IMR-90 (cell line): Measurements from ENCODE around the gene KIF1C. TPM values are rescaled to one million over a fixed set of nuclear protein-coding genes. Genes with fewer than 3 reads are reported as not detected.

ENCODE experiments used
- ATAC-seq: fragments of 200-7000 bp; cut with Tn5 transposase; 2 replicates; pipeline ENCODE4 v1.9.1; 2020; ENCODE audit warnings: low read depth, mild to moderate bottlenecking, moderate library complexity
- BruUV-seq: library from RNA; stranded (reverse); fragments of 400-500 nt; replicated peaks from 2 replicates; lab custom pipeline; 2021; lab: Mats Ljungman, UMichigan
- CTCF ChIA-PET: fragments of 300-600 bp; formaldehyde crosslinking; extraction: SDS; loops from one replicate; lab custom pipeline; 2021; ENCODE audit warnings: antibody characterized with exemption; lab: Yijun Ruan, JAX
- POLR2A ChIA-PET: fragments of 300-600 bp; sonication (Branson Sonifier 250); formaldehyde crosslinking; loops from one replicate; lab custom pipeline; 2022; ENCODE audit warnings: antibody characterized with exemption; ENCODE audit not compliant: unreplicated experiment; lab: Charles Lee
- DNase-seq: peaks from one replicate; pipeline ENCODE4 v3.0.0; 2013
- H2AFZ ChIP-seq: replicated peaks from 2 replicates; pipeline ENCODE3; 2013; ENCODE audit warnings: low read length, mild to moderate bottlenecking; ENCODE audit not compliant: poor library complexity
- H2AK5ac ChIP-seq: 2 replicates; pipeline ENCODE4 v1.6.1; 2013; ENCODE audit warnings: low read depth, low read length, inconsistent platforms
- H2AK9ac ChIP-seq: replicated peaks from 2 replicates; pipeline ENCODE3; 2013; ENCODE audit warnings: mild to moderate bottlenecking, low read depth, low read length, moderate library complexity; ENCODE audit not compliant: poor library complexity
- H2BK120ac ChIP-seq: 2 replicates; pipeline ENCODE4 v1.6.1; 2013; ENCODE audit warnings: low read depth, low read length, inconsistent platforms
- H2BK15ac ChIP-seq: 3 replicates; pipeline ENCODE4 v1.6.1; 2013; ENCODE audit warnings: low read depth, low read length, inconsistent platforms
- H2BK20ac ChIP-seq: 2 replicates; pipeline ENCODE4 v1.6.1; 2013; ENCODE audit warnings: low read depth, mild to moderate bottlenecking, inconsistent platforms, low read length, moderate library complexity
- H2BK5ac ChIP-seq: 2 replicates; pipeline ENCODE4 v1.6.1; 2013; ENCODE audit warnings: mild to moderate bottlenecking, low read depth, low read length, inconsistent platforms; ENCODE audit not compliant: poor library complexity, severe bottlenecking
- H3K14ac ChIP-seq: replicated peaks from 2 replicates; pipeline ENCODE4 v1.6.1; 2013; ENCODE audit warnings: low read depth, low read length, inconsistent platforms
- H3K18ac ChIP-seq: 2 replicates; pipeline ENCODE4 v1.6.1; 2013; ENCODE audit warnings: low read depth, low read length, control low read depth
- H3K23ac ChIP-seq: 2 replicates; pipeline ENCODE4 v1.6.1; 2013; ENCODE audit warnings: low read depth, low read length, inconsistent platforms
- H3K27ac ChIP-seq: 2 replicates; pipeline ENCODE4 v1.5.1; 2013; ENCODE audit warnings: mild to moderate bottlenecking, control low read depth, low read length; ENCODE audit not compliant: insufficient read depth
- H3K27me3 ChIP-seq: 2 replicates; pipeline ENCODE4 v1.6.1; 2013; ENCODE audit warnings: low read length; ENCODE audit not compliant: control insufficient read depth, insufficient read depth
- H3K36me3 ChIP-seq: 2 replicates; pipeline ENCODE4 v1.6.1; 2013; ENCODE audit warnings: low read length, mixed read lengths; ENCODE audit not compliant: control insufficient read depth, insufficient read depth
- H3K4ac ChIP-seq: 2 replicates; pipeline ENCODE4 v1.6.1; 2013; ENCODE audit warnings: low read depth, low read length, inconsistent platforms
- H3K4me1 ChIP-seq: 2 replicates; pipeline ENCODE4 v1.6.1; 2013; ENCODE audit warnings: low read length, mixed read lengths; ENCODE audit not compliant: control insufficient read depth, insufficient read depth
- H3K4me2 ChIP-seq: 2 replicates; pipeline ENCODE4 v1.6.1; 2013; ENCODE audit warnings: low read depth, mild to moderate bottlenecking, control low read depth, low read length, moderate library complexity
- H3K4me3 ChIP-seq: 2 replicates; pipeline ENCODE4 v1.5.1; 2013; ENCODE audit warnings: low read depth, mild to moderate bottlenecking, control low read depth, low read length, moderate library complexity; ENCODE audit not compliant: insufficient read depth
- H3K56ac ChIP-seq: 2 replicates; pipeline ENCODE4 v1.6.1; 2013; ENCODE audit warnings: low read length, inconsistent platforms; ENCODE audit not compliant: insufficient read depth; ENCODE audit errors: extremely low read depth
- H3K79me1 ChIP-seq, 2 experiments: 2 replicates each; pipeline ENCODE4 v1.6.1; 2013; ENCODE audit warnings: low read length in 2 of 2, inconsistent platforms in 1 of 2, low read depth in 1 of 2
- H3K9ac ChIP-seq: 2 replicates; pipeline ENCODE4 v1.6.1; 2013; ENCODE audit warnings: low read depth, low read length, control low read depth
- H3K9me1 ChIP-seq: 2 replicates; pipeline ENCODE4 v1.6.1; 2013; ENCODE audit warnings: low read length, inconsistent platforms; ENCODE audit not compliant: insufficient read depth
- H3K9me3 ChIP-seq: 2 replicates; pipeline ENCODE4 v1.6.1; 2013; ENCODE audit warnings: low read length; ENCODE audit not compliant: control insufficient read depth, insufficient read depth
- H4K20me1 ChIP-seq: 2 replicates; pipeline ENCODE4 v1.6.1; 2013; ENCODE audit warnings: low read length, inconsistent platforms; ENCODE audit not compliant: insufficient read depth
- H4K5ac ChIP-seq: 2 replicates; pipeline ENCODE4 v1.6.1; 2013; ENCODE audit warnings: mild to moderate bottlenecking, low read depth, low read length, control low read depth
- H4K8ac ChIP-seq, 2 experiments: 2 replicates each; pipeline ENCODE4 v1.6.1; 2013; ENCODE audit warnings: low read depth in 2 of 2, low read length in 2 of 2, control low read depth in 1 of 2, inconsistent platforms in 1 of 2
- H4K91ac ChIP-seq: 2 replicates; pipeline ENCODE4 v1.6.1; 2013; ENCODE audit warnings: low read depth, low read length, inconsistent platforms; ENCODE audit not compliant: insufficient read depth
- BHLHE40 ChIP-seq: fragments of 150-350 bp; IDR thresholded peaks from 2 replicates; pipeline ENCODE4 v1.6.1; 2016; ENCODE audit warnings: mild to moderate bottlenecking, low read depth, low read length
- CEBPB ChIP-seq: IDR thresholded peaks from 2 replicates; pipeline ENCODE4 v1.6.1; 2012; ENCODE audit warnings: low read depth, low read length, improper control_type of control experiment
- CHD1 ChIP-seq: IDR thresholded peaks from 2 replicates; pipeline ENCODE4 v1.6.1; 2012; ENCODE audit warnings: low read depth, low read length, improper control_type of control experiment
- FOS ChIP-seq: fragments of 150-350 bp; IDR thresholded peaks from 2 replicates; pipeline ENCODE4 v1.6.1; 2016; ENCODE audit warnings: low read depth, low read length
- POLR2A ChIP-seq: IDR thresholded peaks from 2 replicates; pipeline ENCODE4 v1.6.1; 2012; ENCODE audit warnings: mild to moderate bottlenecking, low read depth, low read length
- RAD21 ChIP-seq: IDR thresholded peaks from 2 replicates; pipeline ENCODE4 v1.6.1; 2012; ENCODE audit warnings: low read length, improper control_type of control experiment
- RCOR1 ChIP-seq: IDR thresholded peaks from 2 replicates; pipeline ENCODE4 v1.6.1; 2012; ENCODE audit warnings: mild to moderate bottlenecking, low read length, improper control_type of control experiment; ENCODE audit not compliant: insufficient replicate concordance
- RFX5 ChIP-seq: IDR thresholded peaks from 2 replicates; pipeline ENCODE4 v1.8.0; 2012; ENCODE audit warnings: low read depth, mild to moderate bottlenecking, low read length, moderate library complexity
- SMC3 ChIP-seq: fragments of 150-350 bp; IDR thresholded peaks from 2 replicates; pipeline ENCODE4 v1.6.1; 2016; ENCODE audit warnings: low read depth, mild to moderate bottlenecking, antibody characterized with exemption, low read length, moderate library complexity
- USF2 ChIP-seq: fragments of 150-350 bp; IDR thresholded peaks from 2 replicates; pipeline ENCODE4 v1.6.1; 2017; ENCODE audit warnings: mild to moderate bottlenecking, antibody characterized with exemption, low read length, low read depth
- WGBS, 2 experiments: methylation state at CpG; one replicate each; pipeline versions ENCODE4 v1.1.5 to v1.1.7; 2013; ENCODE audit warnings: missing lambda C conversion rate in 2 of 2; ENCODE audit not compliant: insufficient read length in 1 of 2; ENCODE audit errors: extremely low coverage in 2 of 2; 5-methylcytosine and 5-hydroxymethylcytosine counted together
- dilution Hi-C: fragments of 300-500 bp; cut with HindIII; formaldehyde crosslinking; loops from one replicate; pipeline ENCODE4 v1.14.3; 2018; ENCODE audit warnings: low sequenced_read_pairs; ENCODE audit not compliant: unreplicated experiment
- in situ Hi-C: fragments of 300-500 bp; cut with MboI; formaldehyde crosslinking; loops from 3 replicates; pipeline ENCODE4 v1.14.3; 2019; ENCODE audit warnings: low sequenced_read_pairs, inconsistent platforms, mixed read lengths
- intact Hi-C: fragments of 100-400 bp; cut with micrococcal nuclease; formaldehyde crosslinking; loops from 2 replicates; pipeline ENCODE4 v1.10.0; 2022
- polyA plus RNA-seq, 3 experiments: library from polyadenylated mRNA; depleted of rRNA; stranded (reverse); fragments of >200 nt; gene quantifications; 2 replicates each; pipeline ENCODE4 v1.2.3, GENCODE V29; 2012; ENCODE audit warnings: low replicate concordance in 1 of 3
- total RNA-seq: library from RNA; depleted of rRNA; stranded (reverse); fragments of >200 nt; gene quantifications from 2 replicates; pipeline ENCODE4 v1.2.3, GENCODE V29; 2012
- TF ChIP-seq, protein P1 (sequence below): conservative IDR thresholded peaks from 2 replicates; pipeline ENCODE4 v1.5.1; 2012; ENCODE audit warnings: mild to moderate bottlenecking, low read depth, low read length, improper control_type of control experiment

KIF1C gene
- total and polyA plus RNA-seq, 2 of the 4 experiments (the other 2 are of a cell fraction), result 27.4 to 28.7 TPM

DNA sequence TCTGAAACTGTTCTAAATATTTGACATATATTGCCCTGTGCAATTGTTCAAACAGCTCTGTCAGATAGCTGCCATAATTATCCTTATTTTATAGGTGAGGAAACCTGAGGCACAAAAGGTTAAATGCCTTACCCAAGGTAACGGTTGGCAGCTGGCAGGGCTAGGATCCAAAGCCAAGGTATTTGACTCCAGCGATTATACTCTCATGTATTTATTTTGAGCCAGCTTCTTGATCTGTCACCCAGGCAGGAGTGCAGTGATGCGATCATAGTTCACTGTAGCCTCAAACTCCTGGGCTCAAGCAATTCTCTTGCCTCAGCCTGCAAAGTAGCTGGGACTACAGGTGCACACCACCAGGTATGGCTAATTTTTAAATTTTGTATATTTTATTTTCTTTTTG, 39.6 kb upstream of the KIF1C start:
- Histone ChIP-seq H3K23ac (no peak overlapping the region), H2AK9ac (no peak overlapping the region), H3K14ac (no peak overlapping the region), H3K4me3 (no peak overlapping the region), H4K20me1 (no peaks in the 10 kb centered on the region), H4K5ac (no peak overlapping the region), H3K79me1 (peaks cover 3 to 23% of the 10 kb centered on the region in 2 experiments; a peak in 3 of 4 replicates), H3K4me1 (peaks cover 9% of the 10 kb centered on the region), H2BK5ac (no peak overlapping the region), H4K91ac (no peak overlapping the region), H2AK5ac (no peak overlapping the region), H3K18ac (no peak overlapping the region), H3K4ac (no peak overlapping the region), H3K56ac (no peak overlapping the region), H2AFZ (no peak overlapping the region), H3K9me3 (no peaks in the 10 kb centered on the region), H2BK15ac (no peak overlapping the region), H3K9ac (no peak overlapping the region), H3K27ac (no peak overlapping the region), H3K4me2 (no peak overlapping the region), H3K27me3 (no peaks in the 10 kb centered on the region), H3K36me3 (peaks cover 20% of the 10 kb centered on the region), H2BK120ac (no peak overlapping the region), H4K8ac (no peak overlapping the region), H3K9me1 (peaks cover 14% of the 10 kb centered on the region; the same call in 1 of the 2 replicates), H2BK20ac (no peak overlapping the region)
- DNase-seq, result no peak
- intact Hi-C loops (no loop called here), dilution Hi-C loops (no loop called here), in situ Hi-C loops (no loop called here)
- no TSS peak for BruUV-seq
- TF ChIP-seq SMC3, result no peak
- TF ChIP-seq CHD1, result no peak
- TF ChIP-seq POLR2A, result no peak
- no peak for TF ChIP-seq FOS
- no peak for TF ChIP-seq RAD21
- TF ChIP-seq BHLHE40, result no peak
- TF ChIP-seq, protein P1, sequence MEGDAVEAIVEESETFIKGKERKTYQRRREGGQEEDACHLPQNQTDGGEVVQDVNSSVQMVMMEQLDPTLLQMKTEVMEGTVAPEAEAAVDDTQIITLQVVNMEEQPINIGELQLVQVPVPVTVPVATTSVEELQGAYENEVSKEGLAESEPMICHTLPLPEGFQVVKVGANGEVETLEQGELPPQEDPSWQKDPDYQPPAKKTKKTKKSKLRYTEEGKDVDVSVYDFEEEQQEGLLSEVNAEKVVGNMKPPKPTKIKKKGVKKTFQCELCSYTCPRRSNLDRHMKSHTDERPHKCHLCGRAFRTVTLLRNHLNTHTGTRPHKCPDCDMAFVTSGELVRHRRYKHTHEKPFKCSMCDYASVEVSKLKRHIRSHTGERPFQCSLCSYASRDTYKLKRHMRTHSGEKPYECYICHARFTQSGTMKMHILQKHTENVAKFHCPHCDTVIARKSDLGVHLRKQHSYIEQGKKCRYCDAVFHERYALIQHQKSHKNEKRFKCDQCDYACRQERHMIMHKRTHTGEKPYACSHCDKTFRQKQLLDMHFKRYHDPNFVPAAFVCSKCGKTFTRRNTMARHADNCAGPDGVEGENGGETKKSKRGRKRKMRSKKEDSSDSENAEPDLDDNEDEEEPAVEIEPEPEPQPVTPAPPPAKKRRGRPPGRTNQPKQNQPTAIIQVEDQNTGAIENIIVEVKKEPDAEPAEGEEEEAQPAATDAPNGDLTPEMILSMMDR, result no peak
- no peak for TF ChIP-seq RFX5
- no peak for TF ChIP-seq USF2
- TF ChIP-seq CEBPB, result no peak
- no peak for TF ChIP-seq RCOR1
- 92% methylated on average over 2 of the region's 3 CpGs; no CpG with 5 or more reads in 1 of the 2 experiments for WGBS, 2 experiments
- ChIA-PET CTCF (no interaction called here), POLR2A (interaction anchor here (1.1 kb wide), 1 partner anchor 8 kb away, joined by 3 read pairs; no protein-coding TSS in a partner anchor)
- no peak for ATAC-seq
